Stimulated activated CD8-positive, alpha-beta memory T cell treated with anti-CD3 and anti-CD28 coated beads, Interleukin-15, amount 100 ng/mL, for 1 hour (primary cell): Measurements from ENCODE around the gene FBXO42.
"Not testable (repeated sequence)": the region's sequence is repeated elsewhere in the genome, so short reads cannot be mapped to it uniquely, and the experiment has no call there.

Experiments
- DNase-seq: peaks from one replicate; pipeline ENCODE4 v3.0.0-alpha.2; 2020; ENCODE audit warnings: low read depth

The FBXO42 gene

GRCh38 chr1:16262067-16262466 is 90.2 kb downstream of the FBXO42 start:
- no peak for DNase-seq

- DNase-seq: no peak
Observed at GRCh38 chr1:16260814-16261213, 91.5 kb downstream of the FBXO42 start.

GRCh38 chr1:16258591-16259135 is 93.6 kb downstream of the FBXO42 start:
- DNase-seq: no peak

GRCh38 chr1:16257968-16258367 is 94.3 kb downstream of the FBXO42 start:
- no peak for DNase-seq

GRCh38 chr1:16257556-16257955 is 94.7 kb downstream of the FBXO42 start:
- DNase-seq: not testable (repeated sequence)

GRCh38 chr1:16256478-16256877 is 95.8 kb downstream of the FBXO42 start:
- no peak for DNase-seq

- no peak for DNase-seq
Observed at GRCh38 chr1:16254263-16254928, 97.9 kb downstream of the FBXO42 start.

- no peak for DNase-seq
Observed at GRCh38 chr1:16253332-16253922, 98.9 kb downstream of the FBXO42 start.

- no peak for DNase-seq
Observed at GRCh38 chr1:16252912-16253311, 99.4 kb downstream of the FBXO42 start.

- no peak for DNase-seq
Observed at GRCh38 chr1:16251381-16251780, 100.9 kb downstream of the FBXO42 start.

GRCh38 chr1:16250524-16251251 is 101.6 kb downstream of the FBXO42 start:
- DNase-seq: no peak

- DNase-seq: no peak
Observed at GRCh38 chr1:16249596-16250241, 102.6 kb downstream of the FBXO42 start.

GRCh38 chr1:16248603-16249516 is 103.4 kb downstream of the FBXO42 start:
- DNase-seq: no peak

GRCh38 chr1:16248007-16248436 is 104.3 kb downstream of the FBXO42 start:
- DNase-seq: no peak

GRCh38 chr1:16247441-16247840 is 104.8 kb downstream of the FBXO42 start:
- DNase-seq: no peak

- no peak for DNase-seq
Observed at GRCh38 chr1:16246961-16247360, 105.3 kb downstream of the FBXO42 start.

- not testable (repeated sequence) for DNase-seq
Observed at GRCh38 chr1:16246239-16246638, 106.0 kb downstream of the FBXO42 start.

GRCh38 chr1:16245476-16246196 is 106.6 kb downstream of the FBXO42 start:
- DNase-seq: no peak

- DNase-seq: no peak
Observed at GRCh38 chr1:16244650-16245285, 107.5 kb downstream of the FBXO42 start.
